Psoas muscle (tissue), 8 donors: ENCODE results near the gene PPFIBP2. TPM values are rescaled to one million over a fixed set of nuclear protein-coding genes. Genes with fewer than 3 reads are reported as not detected.

Experiments used
- ATAC-seq, 4 donors: fragments of 200-7000 bp; cut with Tn5 transposase; one replicate each; pipeline ENCODE4 v1.9.1; 2020; ENCODE audit warnings: moderate library complexity in 3 of 4, mild to moderate bottlenecking in 2 of 4
- DNase-seq, 2 donors: peaks; one replicate each; pipeline ENCODE4 v3.0.0-alpha.2; 2020
- H3K27ac ChIP-seq: fragments of 200-600 bp; one replicate; pipeline ENCODE4 v1.8.0; 2022
- H3K27me3 ChIP-seq, 3 donors: fragments of 200-600 bp in 1 of 3; one replicate each; pipeline versions ENCODE4 v1.6.1 to v1.8.0; 2013 to 2022; ENCODE audit warnings: low read length in 2 of 3, mild to moderate bottlenecking in 2 of 3, moderate library complexity in 1 of 3; ENCODE audit not compliant: insufficient read depth in 3 of 3
- H3K36me3 ChIP-seq, 2 donors: fragments of 200-600 bp in 1 of 2; one replicate each; pipeline versions ENCODE4 v1.6.1 to v1.8.0; 2013 to 2022; ENCODE audit warnings: low read depth in 1 of 2, mild to moderate bottlenecking in 1 of 2, moderate library complexity in 1 of 2; ENCODE audit not compliant: insufficient read depth in 1 of 2
- H3K4me1 ChIP-seq: fragments of 200-600 bp; one replicate; pipeline ENCODE4 v1.8.0; 2022
- H3K4me3 ChIP-seq: fragments of 200-600 bp; one replicate; pipeline ENCODE4 v1.8.0; 2022; ENCODE audit warnings: mild to moderate bottlenecking
- H3K9me3 ChIP-seq: fragments of 200-600 bp; one replicate; pipeline ENCODE4 v1.8.0; 2022
- CTCF ChIP-seq: fragments of 200-600 bp; IDR thresholded peaks from one replicate; pipeline ENCODE4 v1.8.0; 2022; ENCODE audit warnings: antibody characterized with exemption
- WGBS, 3 donors: extraction: QIAGEN DNeasy Blood & Tissue Kit; methylation state at CpG; one replicate each; pipeline versions ENCODE4 v1.1.6 to v1.1.7; 2013; 5-methylcytosine and 5-hydroxymethylcytosine counted together
- intact Hi-C, 2 donors: fragments of 100-400 bp; cut with DNase I; formaldehyde crosslinking; loops; one replicate each; pipeline versions ENCODE4 v1.11.0 to v1.14.2; 2022
- polyA plus RNA-seq, 3 donors: library from polyadenylated mRNA; stranded (reverse); fragments of 200-250 nt; gene quantifications; one replicate each; pipeline ENCODE4 v1.2.3, GENCODE V29; 2013
- total RNA-seq, 4 donors: library from RNA; stranded (reverse); fragmentation: NEBNext Ultra II Directional in 2 of 4; extraction: Animal tissue kit (Norgen Biotek cat#: 25700) in 2 of 4; gene quantifications; one replicate each; pipeline versions ENCODE4 v1.2.1 to v1.2.4, GENCODE V29; 2021 to 2023
- donor health status: healthy with polysubstance abuse.
- donor health status: DM: no; HTN: no; CAD: no; lungs with moderate emphysema.
- donor health status: Bipolar disorder and iron deficiency.
- donor health status: healthy.
- donor health status: DM: yes; HTN: yes; CAD: no.
- donor health status: DM: no; HTN: no; CAD: no.
- donor health status: DM: no; HTN: no; CAD: no.
- donor health status: DM: yes; HTN: yes; CAD: no.

Gene PPFIBP2
- total and polyA plus RNA-seq, 7 donors = 7.4 to 54.8 (median 19.7) TPM

DNA sequence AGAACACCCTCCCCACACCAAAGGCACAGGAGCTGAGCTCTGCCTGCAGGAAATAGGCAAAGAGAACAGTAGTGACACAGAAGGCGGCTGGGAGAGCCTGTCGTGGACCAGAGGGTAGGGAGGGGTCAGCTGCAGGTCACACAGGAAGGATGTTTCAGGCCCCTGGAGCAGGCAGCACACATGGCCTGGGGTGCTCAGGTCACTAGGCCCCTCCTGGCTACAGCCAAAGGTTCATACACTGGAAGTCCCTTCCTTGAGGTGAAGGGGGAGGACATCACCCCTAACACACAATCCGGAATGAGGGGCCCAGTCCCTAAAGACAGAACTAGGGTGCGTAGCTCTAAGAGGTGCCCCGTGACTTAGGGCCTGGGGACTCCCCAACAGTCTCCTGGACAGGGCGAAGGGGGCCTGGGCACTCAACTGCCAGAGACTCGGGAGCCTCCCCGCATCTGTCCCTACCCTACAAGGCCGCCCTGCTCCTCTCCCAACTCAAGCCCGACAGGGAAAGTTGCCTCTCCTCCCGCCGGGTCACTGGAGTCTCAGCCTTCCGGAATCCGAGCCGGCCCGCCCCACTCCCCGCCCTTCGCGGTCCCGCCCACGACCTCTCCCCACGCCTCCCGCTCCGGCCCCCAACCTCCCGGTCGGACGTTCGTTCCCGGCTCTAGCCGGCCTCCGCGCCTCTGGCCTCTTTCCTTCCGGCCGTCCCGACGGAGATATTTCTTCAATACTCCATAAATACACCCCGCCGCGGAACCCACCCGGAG, 159.3 kb downstream of the PPFIBP2 start, which contains the start of gene CYB5R2:
Gene CYB5R2 (minus strand): TSS at position 541 of the 764 bp plus-strand sequence. CDS start 675 bp downstream, outside the sequence.
- TF ChIP-seq CTCF = no peak
- WGBS, 3 donors = 6 to 7% (median 6%) methylated on average over 39 to 40 of the region's 40 CpGs
- H3K36me3 ChIP-seq = peaks cover 0 to 12% of the 10 kb centered on the region in 2 donors
- no peaks in the 10 kb centered on the region for H3K4me1 ChIP-seq
- H3K27me3 ChIP-seq = peaks cover 0 to 10% (median 5%) of the 10 kb centered on the region in 3 donors
- peak; percentile 75 to 82 for DNase-seq
- intact Hi-C loops = loop anchor here in 1 of 2 donors (10.0 kb wide), 1 partner anchor 218 kb away; no protein-coding TSS in a partner anchor
- peak within 1 kb of the TSS; percentile 73 for H3K4me3 ChIP-seq
- ATAC-seq = peak; percentile 68 to 86 (median 80)
- H3K9me3 ChIP-seq = no peaks in the 10 kb centered on the region
- no peak within 1 kb of the TSS for H3K27ac ChIP-seq

GRCh38 chr11:7673724-7674434, 160.1 kb downstream of the PPFIBP2 start:
- Histone ChIP-seq H3K4me1 (no peaks in the 10 kb centered on the region), H3K27ac (no peak overlapping the region), H3K36me3 (peaks cover 0 to 5% of the 10 kb centered on the region in 2 donors), H3K27me3 (peaks cover 0 to 10% (median 5%) of the 10 kb centered on the region in 3 donors), H3K4me3 (peak overlapping the region; percentile 73), H3K9me3 (no peaks in the 10 kb centered on the region)
- TF ChIP-seq CTCF = no peak
- DNase-seq (peak in 1 of 2 donors; percentile 40), ATAC-seq (peak; percentile 51 to 68 (median 66))
- 3 to 4% (median 3%) methylated on average over 49 to 72 of the region's 72 CpGs for WGBS, 3 donors
- intact Hi-C loops = loop anchor here in 1 of 2 donors (10.0 kb wide), 1 partner anchor 219 kb away; no protein-coding TSS in a partner anchor

- Histone ChIP-seq H3K27me3 (peaks cover 0 to 10% (median 5%) of the 10 kb centered on the region in 3 donors), H3K4me1 (no peaks in the 10 kb centered on the region), H3K27ac (no peak overlapping the region), H3K4me3 (no peak overlapping the region), H3K9me3 (no peaks in the 10 kb centered on the region), H3K36me3 (no peaks in the 10 kb centered on the region)
- intact Hi-C loops = loop anchor here in 1 of 2 donors (10.0 kb wide), 1 partner anchor 221 kb away; no protein-coding TSS in a partner anchor
- WGBS, 3 donors = 73 to 95% (median 76%) methylated on average over 3 of the region's 3 CpGs
- DNase-seq (no peak), ATAC-seq (no peak)
- TF ChIP-seq CTCF = no peak
These were observed 161.8 kb downstream of the PPFIBP2 start for GRCh38 chr11:7675631-7676030.

GRCh38 chr11:7677071-7677470, 163.3 kb downstream of the PPFIBP2 start:
- Histone ChIP-seq H3K4me1 (no peaks in the 10 kb centered on the region), H3K9me3 (no peaks in the 10 kb centered on the region), H3K27me3 (peaks cover 0 to 10% (median 5%) of the 10 kb centered on the region in 3 donors), H3K27ac (no peak overlapping the region), H3K36me3 (no peaks in the 10 kb centered on the region), H3K4me3 (no peak overlapping the region)
- TF ChIP-seq CTCF = no peak
- ATAC-seq = no peak
- DNase-seq = no peak
- WGBS, 3 donors = 80 to 82% (median 82%) methylated on average over 5 of the region's 5 CpGs
- intact Hi-C loops = loop anchor here in 1 of 2 donors (10.0 kb wide), 1 partner anchor 222 kb away; no protein-coding TSS in a partner anchor
